ENCODE data around the gene DTX1.
"Not testable (repeated sequence)": the region's sequence is repeated elsewhere in the genome, so short reads cannot be mapped to it uniquely, and the experiment has no call there.

Gene DTX1

DNA sequence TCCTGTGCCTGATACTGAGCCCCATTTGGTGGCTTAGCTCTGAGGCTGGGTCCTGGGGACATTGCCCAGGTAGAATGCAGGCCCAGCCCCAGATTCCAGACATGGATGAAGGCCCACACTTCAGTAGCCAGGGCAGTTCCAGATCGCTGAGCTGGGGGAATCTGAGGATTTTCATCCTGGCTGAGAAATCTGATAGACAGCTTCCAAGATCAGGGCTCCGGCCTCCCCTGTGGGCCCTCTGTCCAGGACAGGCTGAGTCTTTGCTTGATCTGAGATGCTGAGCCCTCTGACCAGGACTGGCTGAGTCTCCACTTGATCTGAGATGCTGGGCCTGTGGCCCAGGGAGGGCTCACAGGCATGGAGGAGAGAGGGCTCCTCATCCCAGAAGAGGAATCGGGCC is 82.3 kb downstream of the DTX1 start:
- DNase-seq, result no peak
- Mint-ChIP-seq H3K27me3 (peaks cover 8% of the 10 kb centered on the region), H3K27ac (peak overlapping the region in 1 of 2 donors; percentile 44), H3K4me3 (no peak overlapping the region), H3K9me3 (no peaks in the 10 kb centered on the region), H3K4me1 (peaks cover 43% of the 10 kb centered on the region)
- no peak for ATAC-seq

GRCh38 chr12:113140706-113141105 is 84.2 kb downstream of the DTX1 start:
- Mint-ChIP-seq H3K9me3 (no peaks in the 10 kb centered on the region), H3K27ac (no peak overlapping the region), H3K4me1 (peaks cover 32% of the 10 kb centered on the region), H3K4me3 (no peak overlapping the region), H3K27me3 (no peaks in the 10 kb centered on the region)
- ATAC-seq (no peak), DNase-seq (no peak)

DNA sequence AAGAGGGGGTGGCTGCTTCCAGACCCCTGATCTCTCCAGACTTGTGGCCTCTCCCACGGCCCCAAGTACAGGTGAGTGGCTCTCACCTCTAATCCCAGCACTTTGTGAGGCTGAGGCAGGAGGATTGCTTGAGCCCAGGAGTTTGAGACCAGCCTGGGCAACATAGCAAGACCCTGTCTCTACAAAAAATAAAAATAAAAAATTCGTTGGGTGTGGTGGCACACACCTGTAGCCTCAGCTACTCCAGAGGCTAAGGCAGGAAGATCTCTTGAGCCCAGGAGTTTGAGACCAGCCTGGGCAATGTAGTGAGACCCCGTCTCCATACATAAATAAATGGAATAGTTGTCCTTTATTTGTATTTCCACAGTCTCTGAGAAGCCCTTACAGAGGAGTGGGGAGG is 85.2 kb downstream of the DTX1 start:
- H3K9me3 Mint-ChIP-seq, H3K27ac Mint-ChIP-seq: not testable (repeated sequence)
- H3K4me1 Mint-ChIP-seq, result peaks cover 22% of the 10 kb centered on the region

GRCh38 chr12:113142173-113142885 is 85.8 kb downstream of the DTX1 start:
- H3K27me3 Mint-ChIP-seq, result no peaks in the 10 kb centered on the region
- DNase-seq (peak in 1 of 2 donors; percentile 17), ATAC-seq (peak; percentile 52)
- peaks cover 18% of the 10 kb centered on the region for H3K4me1 Mint-ChIP-seq
- no peak overlapping the region for H3K4me3 Mint-ChIP-seq
- H3K9me3 Mint-ChIP-seq, result no peaks in the 10 kb centered on the region
- H3K27ac Mint-ChIP-seq, result peak overlapping the region; percentile 76 to 91

More for the DNA sequence above, 85.2 kb downstream of the DTX1 start:
- not testable (repeated sequence) for ATAC-seq, H3K4me3 Mint-ChIP-seq, H3K27me3 Mint-ChIP-seq, DNase-seq

DNA sequence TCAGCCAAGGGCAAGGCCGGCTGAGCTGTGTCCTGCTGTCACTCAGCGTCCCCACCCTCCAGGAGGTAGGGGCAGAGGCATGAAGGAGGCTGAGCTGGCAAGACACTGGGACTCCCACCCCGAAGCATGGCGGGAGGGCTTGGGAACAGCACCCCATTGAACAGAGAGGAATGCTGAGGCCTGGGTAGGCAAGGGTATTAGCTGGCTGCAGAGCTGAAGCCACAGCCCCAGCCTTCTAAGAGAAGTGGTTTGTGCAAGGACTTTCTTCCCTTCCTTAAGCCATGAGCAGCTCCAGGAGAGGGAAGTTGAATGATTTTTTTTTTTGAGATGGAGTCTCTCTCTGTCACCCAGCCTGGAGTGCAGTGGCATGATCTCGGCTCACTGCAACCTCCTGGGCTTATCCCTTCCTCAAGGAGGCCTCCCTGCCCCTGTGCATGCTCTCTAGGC is 86.4 kb downstream of the DTX1 start:
- no peak overlapping the region for H3K27ac Mint-ChIP-seq
- H3K4me1 Mint-ChIP-seq, result peaks cover 16% of the 10 kb centered on the region
- H3K9me3 Mint-ChIP-seq, result no peaks in the 10 kb centered on the region
- no peaks in the 10 kb centered on the region for H3K27me3 Mint-ChIP-seq
- H3K4me3 Mint-ChIP-seq, result no peak overlapping the region
- DNase-seq, result no peak
- ATAC-seq, result no peak

- ATAC-seq, result no peak
- no peak overlapping the region for H3K4me3 Mint-ChIP-seq
- no peak overlapping the region for H3K27ac Mint-ChIP-seq
- peaks cover 13% of the 10 kb centered on the region for H3K4me1 Mint-ChIP-seq
- no peaks in the 10 kb centered on the region for H3K9me3 Mint-ChIP-seq
- H3K27me3 Mint-ChIP-seq, result no peaks in the 10 kb centered on the region
- DNase-seq, result no peak
Observed at GRCh38 chr12:113143959-113144358, 87.4 kb downstream of the DTX1 start.

DNA sequence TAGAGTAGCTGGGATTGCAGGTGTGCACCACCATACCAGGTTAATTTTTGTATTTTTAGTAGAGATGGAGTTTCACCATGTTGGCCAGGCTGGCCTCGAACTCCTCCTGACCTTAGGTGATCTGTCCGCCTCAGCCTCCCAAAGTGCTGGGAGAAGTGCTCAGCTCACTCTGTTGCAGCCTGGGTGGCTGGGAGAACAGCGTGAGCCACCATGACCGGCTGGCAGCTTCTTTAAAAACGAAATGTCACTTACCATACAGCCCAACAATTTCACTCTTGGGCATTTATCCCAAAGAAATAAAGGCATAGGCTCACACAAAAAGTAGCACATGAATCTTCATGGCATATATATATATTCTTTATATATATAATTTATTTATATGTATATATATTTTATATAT is 88.3 kb downstream of the DTX1 start:
- Mint-ChIP-seq H3K27ac (no peak overlapping the region), H3K27me3 (no peaks in the 10 kb centered on the region), H3K4me1 (peaks cover 16% of the 10 kb centered on the region), H3K4me3 (no peak overlapping the region), H3K9me3 (no peaks in the 10 kb centered on the region)
- ATAC-seq (no peak), DNase-seq (no peak)

DNA sequence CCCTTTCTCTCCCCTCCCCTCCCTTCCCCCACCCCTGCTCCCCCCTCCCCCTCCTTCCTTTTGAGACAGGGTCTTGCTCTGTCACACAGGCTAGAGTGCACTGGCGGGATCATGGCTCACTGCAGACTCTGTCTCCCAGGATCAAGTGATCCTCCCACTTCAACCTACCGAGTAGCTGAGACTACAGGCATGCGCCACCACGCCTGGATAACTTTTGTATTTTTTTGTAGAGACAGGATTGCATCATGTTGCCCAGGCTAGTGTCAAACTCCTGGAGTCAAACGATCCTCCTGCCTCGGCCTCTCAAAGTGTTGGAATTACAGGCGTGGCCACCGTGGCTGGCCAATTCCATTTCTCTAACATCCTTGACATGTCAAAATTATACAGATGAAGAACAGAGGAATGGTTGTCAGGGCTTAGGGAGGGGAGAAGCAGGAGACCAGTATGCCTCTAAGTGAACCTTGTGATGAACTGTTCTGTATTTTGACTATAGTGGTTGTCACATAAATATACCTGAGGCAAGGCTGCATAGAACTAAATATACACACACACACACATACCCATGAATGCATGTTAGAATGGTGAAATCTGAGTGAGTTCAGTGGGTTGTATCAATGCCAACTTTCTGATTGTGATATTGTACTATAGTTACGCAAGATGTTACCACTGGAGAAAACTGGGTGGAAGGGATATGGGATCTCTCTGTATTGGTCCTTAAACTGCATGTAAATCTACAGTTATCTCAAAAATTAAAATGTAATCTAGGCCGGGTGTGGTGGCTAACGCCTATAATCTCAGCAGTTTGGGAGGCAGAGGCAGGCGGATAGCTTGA is 89.4 kb downstream of the DTX1 start:
- Mint-ChIP-seq H3K4me3 (no peak overlapping the region), H3K4me1 (peaks cover 18% of the 10 kb centered on the region), H3K9me3 (no peaks in the 10 kb centered on the region), H3K27ac (no peak overlapping the region), H3K27me3 (peaks cover 7% of the 10 kb centered on the region)
- no peak for DNase-seq
- no peak for ATAC-seq

- ATAC-seq (no peak), DNase-seq (no peak)
- Mint-ChIP-seq H3K4me3 (no peak overlapping the region), H3K9me3 (no peaks in the 10 kb centered on the region), H3K27ac (no peak overlapping the region), H3K27me3 (peaks cover 11% of the 10 kb centered on the region), H3K4me1 (peaks cover 17% of the 10 kb centered on the region)
Observed at GRCh38 chr12:113146999-113147398, 90.5 kb downstream of the DTX1 start.

All from stimulated activated naive CD8-positive, alpha-beta T cell treated with anti-CD3 and anti-CD28 coated beads, Interleukin-15, amount 100 ng/mL, for 72 hours (primary cell).